Esophagus squamous epithelium (tissue), 4 donors: ENCODE results near the gene OBSCN.

ENCODE experiments used
- POLR2A ChIP-seq, 4 donors: fragments of 450-650 bp; IDR thresholded peaks; one replicate each; pipeline ENCODE4 v1.6.1; 2017; ENCODE audit warnings: antibody characterized with exemption in 4 of 4, mild to moderate bottlenecking in 4 of 4, moderate library complexity in 3 of 4
- TF ChIP-seq, protein P1 (sequence below), 6 experiments: fragments of 450-650 bp in 4 of 6; fragments of 200-600 bp in 2 of 6; sonication (generic) in 2 of 6; IDR thresholded peaks; one replicate each; pipeline ENCODE4 v1.5.1; 2016 to 2019; ENCODE audit warnings: antibody characterized with exemption in 6 of 6, mild to moderate bottlenecking in 4 of 6, moderate library complexity in 4 of 6

DNA sequence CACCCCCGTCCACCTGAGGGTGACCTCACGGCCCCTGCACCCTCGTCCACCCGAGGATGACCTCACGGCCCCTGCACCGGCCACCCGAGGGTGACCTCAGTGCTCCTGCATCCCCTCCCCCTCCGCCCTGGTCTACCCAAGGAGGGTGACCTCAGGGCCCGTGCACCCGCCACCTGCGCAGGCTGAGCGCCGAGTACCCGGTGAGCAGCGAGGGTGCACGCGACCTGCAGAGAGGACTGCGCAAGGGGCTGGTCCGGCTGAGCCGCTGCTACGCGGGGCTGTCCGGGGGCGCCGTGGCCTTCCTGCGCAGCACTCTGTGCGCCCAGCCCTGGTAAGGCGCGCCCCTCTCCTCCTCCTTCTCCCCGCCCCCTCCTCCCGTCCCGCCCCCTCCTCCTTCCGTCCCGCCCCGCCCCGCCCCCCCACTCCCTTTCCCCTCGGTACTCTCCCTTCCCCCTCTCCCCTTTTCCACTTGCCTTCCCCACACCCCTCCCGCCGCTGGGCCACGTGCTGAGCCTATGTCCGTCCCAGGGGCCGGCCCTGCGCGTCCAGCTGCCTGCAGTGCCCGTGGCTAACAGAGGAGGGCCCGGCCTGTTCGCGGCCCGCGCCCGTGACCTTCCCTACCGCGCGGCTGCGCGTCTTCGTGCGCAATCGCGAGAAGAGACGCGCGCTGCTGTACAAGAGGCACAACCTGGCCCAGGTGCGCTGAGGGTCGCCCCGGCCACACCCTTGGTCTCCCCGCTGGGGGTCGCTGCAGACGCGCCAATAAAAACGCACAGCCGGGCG, 170.4 kb downstream of the OBSCN start:
- TF ChIP-seq, protein P1, sequence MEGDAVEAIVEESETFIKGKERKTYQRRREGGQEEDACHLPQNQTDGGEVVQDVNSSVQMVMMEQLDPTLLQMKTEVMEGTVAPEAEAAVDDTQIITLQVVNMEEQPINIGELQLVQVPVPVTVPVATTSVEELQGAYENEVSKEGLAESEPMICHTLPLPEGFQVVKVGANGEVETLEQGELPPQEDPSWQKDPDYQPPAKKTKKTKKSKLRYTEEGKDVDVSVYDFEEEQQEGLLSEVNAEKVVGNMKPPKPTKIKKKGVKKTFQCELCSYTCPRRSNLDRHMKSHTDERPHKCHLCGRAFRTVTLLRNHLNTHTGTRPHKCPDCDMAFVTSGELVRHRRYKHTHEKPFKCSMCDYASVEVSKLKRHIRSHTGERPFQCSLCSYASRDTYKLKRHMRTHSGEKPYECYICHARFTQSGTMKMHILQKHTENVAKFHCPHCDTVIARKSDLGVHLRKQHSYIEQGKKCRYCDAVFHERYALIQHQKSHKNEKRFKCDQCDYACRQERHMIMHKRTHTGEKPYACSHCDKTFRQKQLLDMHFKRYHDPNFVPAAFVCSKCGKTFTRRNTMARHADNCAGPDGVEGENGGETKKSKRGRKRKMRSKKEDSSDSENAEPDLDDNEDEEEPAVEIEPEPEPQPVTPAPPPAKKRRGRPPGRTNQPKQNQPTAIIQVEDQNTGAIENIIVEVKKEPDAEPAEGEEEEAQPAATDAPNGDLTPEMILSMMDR (IDR thresholded peaks at IDR 0.05): peak in 5 of 6 experiments; percentile 36 to 54 (median 50)
- TF ChIP-seq POLR2A (IDR thresholded peaks at IDR 0.05): peak in 1 of 4 donors; percentile 19
